Naive thymus-derived CD4-positive, alpha-beta T cell (primary cell): ENCODE data around the gene PHACTR1. TPM values are rescaled to one million over a fixed set of nuclear protein-coding genes. Genes with fewer than 3 reads are reported as not detected.
"Not testable (repeated sequence)": the region's sequence is repeated elsewhere in the genome, so short reads cannot be mapped to it uniquely, and the experiment has no call there.

ENCODE experiments used
- ATAC-seq: fragments of 150-1000 bp; cut with Tn5 transposase; 2 replicates; pipeline ENCODE4 v1.10.0; 2021; ENCODE audit warnings: mild to moderate bottlenecking, moderate library complexity
- CTCF ChIA-PET: fragments of 350-600 bp; sonication (Branson Sonifier 250); formaldehyde crosslinking; loops from one replicate; lab custom pipeline; 2021; ENCODE audit warnings: antibody characterized with exemption; lab: Charles Lee
- POLR2A ChIA-PET: fragments of 350-600 bp; sonication (Branson Sonifier 250); formaldehyde crosslinking; loops from one replicate; lab custom pipeline; 2021; ENCODE audit warnings: antibody characterized with exemption, inconsistent platforms; lab: Charles Lee
- DNase-seq, 9 donors: peaks; one replicate each; pipeline versions ENCODE4 v3.0.0 to v3.0.0-alpha.2; 2020 to 2022; ENCODE audit warnings: mixed read lengths in 1 of 9
- H3K27ac ChIP-seq: one replicate; pipeline ENCODE4 v1.7.0; 2013; ENCODE audit warnings: mild to moderate bottlenecking, low read depth, low read length, moderate library complexity
- H3K27me3 ChIP-seq, 2 donors: one replicate each; pipeline ENCODE4 v1.7.0; 2013; ENCODE audit warnings: low read length in 2 of 2, mild to moderate bottlenecking in 2 of 2, moderate library complexity in 2 of 2; ENCODE audit not compliant: control insufficient read depth in 2 of 2, insufficient read depth in 2 of 2
- H3K36me3 ChIP-seq, 3 experiments: 1 replicate in 2 of 3; 2 replicates in 1 of 3; pipeline ENCODE4 v1.7.0; 2013; ENCODE audit warnings: low read length in 3 of 3, mild to moderate bottlenecking in 3 of 3, moderate library complexity in 1 of 3; ENCODE audit not compliant: insufficient read depth in 3 of 3, control insufficient read depth in 2 of 3
- H3K4me1 ChIP-seq, 2 donors: one replicate each; pipeline ENCODE4 v1.7.0; 2013; ENCODE audit warnings: low read length in 2 of 2, mild to moderate bottlenecking in 2 of 2, moderate library complexity in 1 of 2; ENCODE audit not compliant: control insufficient read depth in 2 of 2, insufficient read depth in 2 of 2
- H3K4me3 ChIP-seq: 2 replicates; pipeline ENCODE4 v1.7.0; 2013; ENCODE audit warnings: mild to moderate bottlenecking, low read length
- H3K9me3 ChIP-seq, 3 experiments: 1 replicate in 2 of 3; 2 replicates in 1 of 3; pipeline ENCODE4 v1.7.0; 2013; ENCODE audit warnings: low read length in 3 of 3; ENCODE audit not compliant: control insufficient read depth in 2 of 3
- H3K27ac Mint-ChIP-seq, 9 donors: one replicate each; pipeline ENCODE4 v1.8.0; 2020 to 2022; ENCODE audit warnings: mixed read lengths in 9 of 9, mild to moderate bottlenecking in 8 of 9, moderate library complexity in 5 of 9, inconsistent platforms in 2 of 9
- H3K27me3 Mint-ChIP-seq, 5 donors: one replicate each; pipeline ENCODE4 v1.8.0; 2021 to 2022; ENCODE audit warnings: mixed read lengths in 5 of 5, mild to moderate bottlenecking in 1 of 5
- H3K36me3 Mint-ChIP-seq, 5 donors: one replicate each; pipeline ENCODE4 v1.8.0; 2020 to 2022; ENCODE audit warnings: mixed read lengths in 5 of 5, mild to moderate bottlenecking in 3 of 5, inconsistent platforms in 1 of 5
- H3K4me1 Mint-ChIP-seq, 7 donors: one replicate each; pipeline ENCODE4 v1.8.0; 2020 to 2022; ENCODE audit warnings: mixed read lengths in 7 of 7, mild to moderate bottlenecking in 3 of 7, inconsistent platforms in 1 of 7
- H3K4me3 Mint-ChIP-seq, 10 donors: one replicate each; pipeline ENCODE4 v1.8.0; 2020 to 2022; ENCODE audit warnings: mild to moderate bottlenecking in 10 of 10, mixed read lengths in 10 of 10, moderate library complexity in 6 of 10, inconsistent platforms in 2 of 10
- H3K9me3 Mint-ChIP-seq, 11 donors: one replicate each; pipeline ENCODE4 v1.8.0; 2020 to 2022; ENCODE audit warnings: mixed read lengths in 11 of 11, mild to moderate bottlenecking in 4 of 11, inconsistent platforms in 1 of 11, moderate library complexity in 1 of 11
- intact Hi-C, 2 donors: fragments of 100-400 bp; cut with micrococcal nuclease; formaldehyde crosslinking; loops; one replicate each; pipeline ENCODE4 v1.15.1; 2023
- polyA plus RNA-seq, 2 donors: library from polyadenylated mRNA; unstranded; fragments of 300-500 nt; fragmentation: Illumina TruSeq; gene quantifications; one replicate each; pipeline ENCODE4 v1.2.3, GENCODE V29; 2021
- total RNA-seq, 6 experiments: library from RNA in 5 of 6; stranded (reverse) in 5 of 6; gene quantifications; 1 replicate in 5 of 6; 2 replicates in 1 of 6; pipeline ENCODE4 v1.2.3 and lab custom pipeline; 2021 to 2026

PHACTR1 gene
- total and polyA plus RNA-seq, 7 experiments from 2014 or later = 0.18 to 43.1 (median 0.62) TPM

- H3K36me3 Mint-ChIP-seq, H3K27ac Mint-ChIP-seq, CTCF ChIA-PET, H3K36me3 ChIP-seq, H3K4me1 ChIP-seq, H3K27me3 ChIP-seq, H3K4me3 Mint-ChIP-seq, ATAC-seq, H3K4me1 Mint-ChIP-seq, DNase-seq, H3K4me3 ChIP-seq, H3K27ac ChIP-seq, POLR2A ChIA-PET, intact Hi-C loops, H3K9me3 ChIP-seq: not testable (repeated sequence)
- H3K27me3 Mint-ChIP-seq = peaks cover 3 to 15% (median 7%) of the 10 kb centered on the region in 5 donors
- H3K9me3 Mint-ChIP-seq = peaks cover 0 to 26% (median 6%) of the 10 kb centered on the region in 11 donors
Measured at GRCh38 chr6:13243745-13244144, 527.2 kb downstream of the PHACTR1 start.

- peaks cover 0 to 5% (median 3%) of the 10 kb centered on the region in 5 donors for H3K36me3 Mint-ChIP-seq
- DNase-seq = no peak
- H3K9me3 Mint-ChIP-seq = peaks cover 0 to 26% (median 6%) of the 10 kb centered on the region in 11 donors
- ChIA-PET CTCF (no interaction called here), POLR2A (no interaction called here)
- Histone ChIP-seq H3K9me3 (no peaks in the 10 kb centered on the region), H3K4me1 (no peaks in the 10 kb centered on the region), H3K27me3 (no peaks in the 10 kb centered on the region), H3K4me3 (no peak overlapping the region), H3K27ac (no peak overlapping the region), H3K36me3 (no peaks in the 10 kb centered on the region)
- H3K27ac Mint-ChIP-seq = no peak overlapping the region
- H3K27me3 Mint-ChIP-seq = peaks cover 0 to 10% (median 9%) of the 10 kb centered on the region in 5 donors
- intact Hi-C loops = no loop called here
- H3K4me3 Mint-ChIP-seq = no peak overlapping the region
- no peak for ATAC-seq
- H3K4me1 Mint-ChIP-seq = peaks cover 0 to 1% (median 0%) of the 10 kb centered on the region in 7 donors
Measured at GRCh38 chr6:13247627-13248026, 531.1 kb downstream of the PHACTR1 start.

- Histone ChIP-seq H3K27ac (no peak overlapping the region), H3K4me3 (no peak overlapping the region), H3K27me3 (no peaks in the 10 kb centered on the region), H3K9me3 (no peaks in the 10 kb centered on the region), H3K4me1 (no peaks in the 10 kb centered on the region), H3K36me3 (no peaks in the 10 kb centered on the region)
- Mint-ChIP-seq H3K4me3 (no peak overlapping the region), H3K27ac (no peak overlapping the region), H3K4me1 (peaks cover 0 to 1% (median 0%) of the 10 kb centered on the region in 7 donors), H3K9me3 (peaks cover 0 to 23% (median 6%) of the 10 kb centered on the region in 11 donors), H3K27me3 (peaks cover 0 to 10% (median 9%) of the 10 kb centered on the region in 5 donors), H3K36me3 (peaks cover 0 to 5% (median 3%) of the 10 kb centered on the region in 5 donors)
- ATAC-seq (no peak), DNase-seq (no peak)
- CTCF ChIA-PET = no interaction called here
- intact Hi-C loops = no loop called here
- POLR2A ChIA-PET = no interaction called here
Measured at GRCh38 chr6:13248053-13248452, 531.5 kb downstream of the PHACTR1 start.

GRCh38 chr6:13248584-13248985 lies 532.0 kb downstream of the PHACTR1 start:
- no peak overlapping the region for H3K27ac Mint-ChIP-seq
- H3K4me1 Mint-ChIP-seq = peaks cover 0 to 1% (median 0%) of the 10 kb centered on the region in 7 donors

GRCh38 chr6:13248994-13249393 lies 532.4 kb downstream of the PHACTR1 start:
- ChIA-PET CTCF (no interaction called here), POLR2A (no interaction called here)
- H3K9me3 ChIP-seq = no peaks in the 10 kb centered on the region
- no peak overlapping the region for H3K27ac Mint-ChIP-seq
- H3K4me1 Mint-ChIP-seq = peaks cover 0 to 1% (median 0%) of the 10 kb centered on the region in 7 donors
- H3K9me3 Mint-ChIP-seq = peaks cover 0 to 15% (median 1%) of the 10 kb centered on the region in 11 donors
- no peak overlapping the region for H3K4me3 ChIP-seq
- peaks cover 0 to 4% (median under 1%) of the 10 kb centered on the region in 5 donors for H3K36me3 Mint-ChIP-seq
- peaks cover 0 to 10% (median 6%) of the 10 kb centered on the region in 5 donors for H3K27me3 Mint-ChIP-seq
- H3K27me3 ChIP-seq = no peaks in the 10 kb centered on the region
- no peaks in the 10 kb centered on the region for H3K4me1 ChIP-seq
- H3K27ac ChIP-seq = no peak overlapping the region
- DNase-seq (no peak), ATAC-seq (no peak)
- intact Hi-C loops = no loop called here
- H3K36me3 ChIP-seq = no peaks in the 10 kb centered on the region
- H3K4me3 Mint-ChIP-seq = no peak overlapping the region

More at GRCh38 chr6:13248584-13248985, 532.0 kb downstream of the PHACTR1 start:
- ChIA-PET POLR2A (no interaction called here), CTCF (no interaction called here)
- no peak for DNase-seq
- intact Hi-C loops = no loop called here
- peaks cover 0 to 19% (median 5%) of the 10 kb centered on the region in 11 donors for H3K9me3 Mint-ChIP-seq
- no peak for ATAC-seq
- peaks cover 0 to 10% (median 9%) of the 10 kb centered on the region in 5 donors for H3K27me3 Mint-ChIP-seq
- H3K4me1 ChIP-seq = no peaks in the 10 kb centered on the region
- no peak overlapping the region for H3K4me3 ChIP-seq
- H3K4me3 Mint-ChIP-seq = no peak overlapping the region
- no peaks in the 10 kb centered on the region for H3K27me3 ChIP-seq
- H3K27ac ChIP-seq = no peak overlapping the region
- peaks cover 0 to 5% (median 3%) of the 10 kb centered on the region in 5 donors for H3K36me3 Mint-ChIP-seq
- H3K36me3 ChIP-seq = no peaks in the 10 kb centered on the region
- H3K9me3 ChIP-seq = no peaks in the 10 kb centered on the region

- Histone ChIP-seq H3K4me3 (no peak overlapping the region), H3K36me3 (no peaks in the 10 kb centered on the region), H3K27me3 (no peaks in the 10 kb centered on the region), H3K9me3 (no peaks in the 10 kb centered on the region), H3K4me1 (no peaks in the 10 kb centered on the region), H3K27ac (no peak overlapping the region)
- CTCF ChIA-PET = no interaction called here
- Mint-ChIP-seq H3K4me3 (no peak overlapping the region), H3K27ac (no peak overlapping the region), H3K36me3 (peaks cover 0 to 4% (median 0%) of the 10 kb centered on the region in 5 donors), H3K9me3 (peaks cover 0 to 8% (median 0%) of the 10 kb centered on the region in 11 donors), H3K4me1 (peaks cover 0 to 1% (median 0%) of the 10 kb centered on the region in 7 donors), H3K27me3 (peaks cover 0 to 10% (median 5%) of the 10 kb centered on the region in 5 donors)
- intact Hi-C loops = no loop called here
- POLR2A ChIA-PET = no interaction called here
- ATAC-seq = no peak
- DNase-seq = no peak
Measured at GRCh38 chr6:13249817-13250216, 533.2 kb downstream of the PHACTR1 start.

GRCh38 chr6:13250703-13251102 lies 534.1 kb downstream of the PHACTR1 start:
- peaks cover 0 to 10% (median 5%) of the 10 kb centered on the region in 5 donors for H3K27me3 Mint-ChIP-seq
- no peak overlapping the region for H3K27ac ChIP-seq
- H3K4me1 ChIP-seq = no peaks in the 10 kb centered on the region
- no peak for DNase-seq
- no peak overlapping the region for H3K4me3 ChIP-seq
- ATAC-seq = no peak
- H3K27me3 ChIP-seq = no peaks in the 10 kb centered on the region
- H3K4me1 Mint-ChIP-seq = peaks cover 0 to 1% (median 0%) of the 10 kb centered on the region in 7 donors
- no peak overlapping the region for H3K4me3 Mint-ChIP-seq
- peaks cover 0 to 2% (median 0%) of the 10 kb centered on the region in 3 experiments for H3K9me3 ChIP-seq
- intact Hi-C loops = no loop called here
- H3K36me3 ChIP-seq = no peaks in the 10 kb centered on the region
- H3K27ac Mint-ChIP-seq = no peak overlapping the region
- ChIA-PET CTCF (no interaction called here), POLR2A (interaction anchor here (0.6 kb wide), 1 partner anchor 109 kb away, joined by 3 read pairs; no protein-coding TSS in a partner anchor)
- no peaks in the 10 kb centered on the region for H3K36me3 Mint-ChIP-seq
- peaks cover 0 to 1% (median 0%) of the 10 kb centered on the region in 11 donors for H3K9me3 Mint-ChIP-seq
